Mucosa of rectum (tissue), 2 donors: Measurements from ENCODE around the gene KIF1B.
"Not testable (repeated sequence)": the region's sequence is repeated elsewhere in the genome, so short reads cannot be mapped to it uniquely, and the experiment has no call there.

Experiments
- H3K27ac ChIP-seq, 2 donors: one replicate each; pipeline ENCODE4 v1.7.0; 2013; ENCODE audit warnings: inconsistent platforms in 2 of 2, low read depth in 2 of 2, low read length in 2 of 2
- H3K27me3 ChIP-seq, 2 donors: one replicate each; pipeline ENCODE4 v1.7.0; 2013; ENCODE audit warnings: low read length in 2 of 2; ENCODE audit not compliant: control insufficient read depth in 2 of 2, insufficient read depth in 2 of 2
- H3K36me3 ChIP-seq, 2 donors: one replicate each; pipeline ENCODE4 v1.7.0; 2013; ENCODE audit warnings: low read length in 2 of 2; ENCODE audit not compliant: control insufficient read depth in 2 of 2, insufficient read depth in 2 of 2
- H3K4me1 ChIP-seq, 2 donors: one replicate each; pipeline ENCODE4 v1.7.0; 2013; ENCODE audit warnings: low read length in 2 of 2, mild to moderate bottlenecking in 1 of 2; ENCODE audit not compliant: control insufficient read depth in 2 of 2, insufficient read depth in 2 of 2
- H3K4me3 ChIP-seq, 2 donors: one replicate each; pipeline ENCODE4 v1.7.0; 2013; ENCODE audit warnings: low read length in 2 of 2
- H3K9ac ChIP-seq, 2 donors: one replicate each; pipeline ENCODE4 v1.7.0; 2013; ENCODE audit warnings: low read length in 2 of 2, low read depth in 1 of 2, mild to moderate bottlenecking in 1 of 2
- H3K9me3 ChIP-seq, 2 donors: one replicate each; pipeline ENCODE4 v1.7.0; 2013; ENCODE audit warnings: low read length in 2 of 2; ENCODE audit not compliant: control insufficient read depth in 2 of 2
- donor health status: healthy.
- donor health status: Normal muscosa, but diverticular disease.

The KIF1B gene

DNA sequence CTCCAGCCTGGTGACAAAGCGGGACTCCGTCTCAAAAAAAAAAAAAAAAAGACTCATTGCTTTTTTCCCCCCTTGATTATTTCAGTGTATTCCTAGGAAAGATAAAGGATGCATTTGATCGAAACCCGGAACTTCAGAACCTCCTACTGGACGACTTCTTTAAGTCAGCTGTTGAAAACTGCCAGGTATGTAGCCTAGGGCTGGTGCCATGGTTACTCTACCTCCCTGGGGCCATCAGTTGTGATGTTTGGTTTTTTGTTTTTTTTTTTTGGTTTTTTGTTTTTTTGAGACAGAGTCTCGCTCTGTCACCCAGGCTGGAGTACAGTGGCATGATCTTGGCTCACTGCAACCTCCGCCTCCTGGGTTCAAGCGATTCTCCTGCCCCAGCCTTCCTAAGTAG is 208.4 kb downstream of the KIF1B start:
- not testable (repeated sequence) for H3K27me3 ChIP-seq, H3K9me3 ChIP-seq, H3K4me1 ChIP-seq, H3K27ac ChIP-seq, H3K9ac ChIP-seq, H3K4me3 ChIP-seq
- H3K36me3 ChIP-seq: peaks cover 27 to 44% of the 10 kb centered on the region in 2 donors

DNA sequence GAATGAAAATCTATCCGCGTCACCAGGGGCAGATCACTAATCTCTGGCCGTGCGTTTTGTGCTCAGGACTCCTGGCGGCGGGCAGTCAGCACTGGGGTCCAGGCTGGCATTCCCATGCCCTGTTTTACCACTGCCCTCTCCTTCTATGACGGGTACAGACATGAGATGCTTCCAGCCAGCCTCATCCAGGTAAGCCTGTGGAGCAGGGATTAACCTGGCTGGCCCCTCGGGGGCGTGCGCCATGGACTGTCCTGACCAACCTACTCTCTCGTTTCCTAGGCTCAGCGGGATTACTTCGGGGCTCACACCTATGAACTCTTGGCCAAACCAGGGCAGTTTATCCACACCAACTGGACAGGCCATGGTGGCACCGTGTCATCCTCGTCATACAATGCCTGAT is 209.0 kb downstream of the KIF1B start:
- H3K4me3 ChIP-seq: no peak overlapping the region
- no peaks in the 10 kb centered on the region for H3K4me1 ChIP-seq
- no peaks in the 10 kb centered on the region for H3K9me3 ChIP-seq
- H3K27ac ChIP-seq: no peak overlapping the region
- H3K9ac ChIP-seq: no peak overlapping the region
- H3K36me3 ChIP-seq: peaks cover 27 to 42% of the 10 kb centered on the region in 2 donors
- no peaks in the 10 kb centered on the region for H3K27me3 ChIP-seq

DNA sequence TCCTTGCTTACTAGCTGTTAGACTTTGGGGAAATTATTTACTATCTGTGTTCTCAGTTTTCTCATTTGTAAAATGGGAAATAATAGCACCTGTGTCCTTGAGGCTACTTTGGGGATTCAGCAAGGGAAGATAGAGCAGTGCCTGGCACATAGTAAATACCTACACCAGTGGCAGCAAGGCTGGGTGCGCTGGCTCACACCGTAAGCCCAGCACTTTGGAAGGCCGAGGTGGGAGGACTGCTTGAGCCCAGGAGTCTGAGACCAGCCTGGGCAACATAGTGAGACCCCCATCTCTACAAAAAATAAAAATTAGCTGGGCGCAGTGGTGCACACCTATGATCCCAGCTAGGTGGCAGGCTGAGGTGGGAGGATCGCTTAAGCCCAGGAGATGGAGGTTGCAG is 211.3 kb downstream of the KIF1B start:
- peaks cover 21 to 30% of the 10 kb centered on the region in 2 donors for H3K36me3 ChIP-seq

DNA sequence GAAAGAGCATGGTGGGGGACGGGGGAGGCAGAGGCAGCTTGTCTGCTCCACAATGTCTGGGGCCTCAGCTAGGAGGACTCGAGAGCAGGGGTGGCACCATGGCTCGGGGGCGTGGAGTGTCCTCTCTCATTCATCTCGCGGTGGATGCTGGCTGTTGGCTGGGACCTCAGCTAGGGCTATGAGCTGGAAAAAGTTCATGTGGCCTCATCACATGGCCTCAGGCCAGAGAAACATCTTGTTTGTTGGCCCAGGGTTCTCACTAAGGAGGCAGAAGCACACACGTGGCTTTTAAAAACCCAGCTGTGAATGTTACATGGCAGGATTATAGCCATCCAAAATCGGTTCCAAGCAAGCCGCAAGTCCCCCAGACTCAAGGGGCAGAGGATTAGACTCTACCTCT is 213.7 kb downstream of the KIF1B start:
- no peaks in the 10 kb centered on the region for H3K27me3 ChIP-seq
- peaks cover 0 to 2% of the 10 kb centered on the region in 2 donors for H3K4me1 ChIP-seq
- H3K4me3 ChIP-seq: no peak overlapping the region
- H3K9ac ChIP-seq: no peak overlapping the region
- H3K27ac ChIP-seq: no peak overlapping the region
- H3K9me3 ChIP-seq: no peaks in the 10 kb centered on the region
- H3K36me3 ChIP-seq: peaks cover 9 to 14% of the 10 kb centered on the region in 2 donors

More for the DNA sequence above, 211.3 kb downstream of the KIF1B start:
- no peak overlapping the region for H3K9ac ChIP-seq
- H3K27ac ChIP-seq: no peak overlapping the region
- H3K27me3 ChIP-seq: no peaks in the 10 kb centered on the region
- H3K4me1 ChIP-seq: no peaks in the 10 kb centered on the region
- H3K4me3 ChIP-seq: no peak overlapping the region
- H3K9me3 ChIP-seq: no peaks in the 10 kb centered on the region

DNA sequence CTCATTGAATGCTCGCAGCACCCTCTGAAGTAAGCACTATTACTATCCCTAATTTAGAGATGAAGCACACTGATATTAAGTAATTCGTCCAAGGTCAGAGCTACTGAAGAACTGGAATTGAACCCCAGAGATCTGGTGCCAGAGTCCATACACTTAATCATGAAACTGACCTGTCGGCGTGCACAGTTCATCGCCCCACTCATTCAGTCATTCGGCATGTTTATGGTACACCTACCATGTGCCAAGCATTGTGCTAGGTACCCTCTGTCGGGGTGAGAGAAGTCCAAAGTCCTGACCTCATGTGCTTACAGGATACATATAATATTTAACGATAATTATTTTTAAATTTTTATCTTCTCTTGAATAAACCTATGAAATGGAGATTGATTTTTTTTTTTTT is 214.3 kb downstream of the KIF1B start:
- Histone ChIP-seq H3K4me3 (no peak overlapping the region), H3K27me3 (no peaks in the 10 kb centered on the region), H3K27ac (no peak overlapping the region), H3K36me3 (peaks cover 3 to 9% of the 10 kb centered on the region in 2 donors), H3K9me3 (no peaks in the 10 kb centered on the region), H3K4me1 (peaks cover 2 to 3% of the 10 kb centered on the region in 2 donors), H3K9ac (no peak overlapping the region)

GRCh38 chr1:10425826-10426534 is 215.6 kb downstream of the KIF1B start:
- not testable (repeated sequence) for H3K9me3 ChIP-seq, H3K36me3 ChIP-seq, H3K27me3 ChIP-seq, H3K9ac ChIP-seq, H3K4me3 ChIP-seq, H3K4me1 ChIP-seq, H3K27ac ChIP-seq

- H3K4me3 ChIP-seq, H3K27ac ChIP-seq, H3K9ac ChIP-seq, H3K9me3 ChIP-seq, H3K27me3 ChIP-seq, H3K36me3 ChIP-seq: not testable (repeated sequence)
- H3K4me1 ChIP-seq: peaks cover 13 to 14% of the 10 kb centered on the region in 2 donors
Observed at GRCh38 chr1:10426535-10426848, 216.1 kb downstream of the KIF1B start.

DNA sequence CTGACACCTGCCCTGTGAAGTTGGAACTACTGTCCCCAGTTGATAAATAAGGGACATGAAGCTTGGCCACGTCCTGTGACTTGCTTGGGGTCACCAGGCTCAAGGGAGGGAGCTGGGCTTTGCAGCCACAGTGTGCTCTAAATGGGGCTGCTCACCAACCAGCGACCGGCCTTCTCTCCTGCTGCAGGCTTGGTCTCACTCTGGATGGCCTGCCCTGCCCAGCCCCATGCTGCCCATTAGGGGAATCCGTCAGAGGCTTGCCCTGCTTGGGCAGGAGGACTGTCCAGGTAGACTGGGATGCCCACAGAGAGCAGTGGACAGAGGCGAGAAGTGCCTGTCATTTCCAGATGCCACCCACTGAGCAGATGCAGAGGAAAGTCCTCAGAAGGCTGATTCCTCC is 218.6 kb downstream of the KIF1B start:
- Histone ChIP-seq H3K9me3 (no peaks in the 10 kb centered on the region), H3K4me3 (no peak overlapping the region), H3K27me3 (no peaks in the 10 kb centered on the region), H3K4me1 (peaks cover 13 to 16% of the 10 kb centered on the region in 2 donors), H3K9ac (no peak overlapping the region), H3K36me3 (no peaks in the 10 kb centered on the region), H3K27ac (no peak overlapping the region)

GRCh38 chr1:10429868-10430215 is 219.5 kb downstream of the KIF1B start:
- H3K4me1 ChIP-seq: peaks cover 13 to 16% of the 10 kb centered on the region in 2 donors
- no peaks in the 10 kb centered on the region for H3K27me3 ChIP-seq
- H3K36me3 ChIP-seq: no peaks in the 10 kb centered on the region
- no peaks in the 10 kb centered on the region for H3K9me3 ChIP-seq
- peak overlapping the region; percentile 93 to 97 for H3K4me3 ChIP-seq
- peak overlapping the region in 1 of 2 donors; percentile 56 for H3K27ac ChIP-seq
- H3K9ac ChIP-seq: peak overlapping the region; percentile 70 to 89

DNA sequence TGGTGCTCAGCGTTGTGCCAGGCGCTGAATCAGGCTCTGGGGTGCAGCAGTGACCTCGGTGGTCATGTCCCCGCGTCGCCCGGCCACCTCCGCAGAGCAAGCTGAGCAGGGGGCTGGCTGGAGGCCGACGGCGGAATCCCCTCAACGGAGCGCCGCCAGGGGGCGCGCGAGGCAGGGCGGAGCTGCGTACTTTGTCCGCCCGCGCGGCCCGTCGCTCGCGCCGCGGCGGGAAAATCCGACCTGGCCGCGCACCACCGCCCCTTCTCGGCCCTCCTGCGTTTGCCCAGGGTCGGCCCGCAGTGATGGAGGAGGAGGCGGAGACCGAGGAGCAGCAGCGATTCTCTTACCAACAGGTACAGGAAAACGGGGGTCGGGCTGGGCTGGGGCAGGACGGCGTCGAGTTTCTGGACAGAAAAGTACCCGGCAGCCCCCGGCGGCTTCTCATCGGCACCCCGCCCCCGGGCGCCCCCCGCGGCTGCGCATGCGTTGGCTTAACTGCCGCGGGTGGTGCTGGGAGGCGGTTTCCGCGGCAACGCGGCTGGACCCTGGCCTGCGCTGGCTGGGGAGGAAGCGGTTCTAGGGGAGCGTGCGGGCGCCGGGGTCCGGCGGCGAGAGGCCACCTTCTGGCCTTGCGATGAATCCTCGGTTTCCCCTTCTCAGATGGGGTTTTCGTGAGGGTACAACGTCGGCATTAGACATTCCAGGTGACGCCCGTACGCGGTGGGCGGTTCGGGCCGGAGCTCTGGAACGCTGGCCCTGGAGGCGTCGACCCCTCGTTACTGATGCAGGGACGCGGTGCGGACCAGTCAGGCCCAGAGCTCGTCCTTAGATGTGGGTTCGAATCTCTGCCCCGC is 220.1 kb downstream of the KIF1B start, which contains the start of gene CENPS:
Gene CENPS, plus strand, starts transcription at position 218 of the 854 bp plus-strand sequence. Its CDS starts 85 bp downstream, at position 303.
- H3K27ac ChIP-seq: peak within 1 kb of the TSS; percentile 49 to 56
- peaks cover 13 to 16% of the 10 kb centered on the region in 2 donors for H3K4me1 ChIP-seq
- H3K27me3 ChIP-seq: no peaks in the 10 kb centered on the region
- no peaks in the 10 kb centered on the region for H3K9me3 ChIP-seq
- peak within 1 kb of the TSS; percentile 89 to 91 for H3K9ac ChIP-seq
- no peaks in the 10 kb centered on the region for H3K36me3 ChIP-seq
- H3K4me3 ChIP-seq: peak within 1 kb of the TSS; percentile 93 to 97
